ENCODE data around the gene PYGL.

Gene PYGL

GRCh38 chr14:50935126-50936015, 8.9 kb downstream of the PYGL start:
- H3K4me2 ChIP-seq (ENCODE audit: low read length), result no peak overlapping the region
- no peak overlapping the region for H3K4me3 ChIP-seq (ENCODE audit: low read depth, low read length)
- no peak overlapping the region for H2AFZ ChIP-seq
- no peaks in the 10 kb centered on the region for H3K79me2 ChIP-seq
- H3K9me3 ChIP-seq (ENCODE audit: control insufficient read depth, low read length), result no peaks in the 10 kb centered on the region
- no peaks in the 10 kb centered on the region for H3K4me1 ChIP-seq
- no peak overlapping the region for H3K9ac ChIP-seq
- no peak for TF ChIP-seq CTCF (IDR thresholded peaks at IDR 0.05)
- H3K36me3 ChIP-seq (ENCODE audit: control insufficient read depth, insufficient read depth, low read length), result no peaks in the 10 kb centered on the region
- no peaks in the 10 kb centered on the region for H3K27me3 ChIP-seq (ENCODE audit: control insufficient read depth, insufficient read depth, low read length)
- no peak overlapping the region for H3K27ac ChIP-seq

- Histone ChIP-seq H3K9ac (no peak overlapping the region), H3K4me3 (ENCODE audit: low read depth, low read length) (no peak overlapping the region), H3K27ac (no peak overlapping the region), H2AFZ (no peak overlapping the region), H3K79me2 (no peaks in the 10 kb centered on the region), H3K36me3 (ENCODE audit: control insufficient read depth, insufficient read depth, low read length) (no peaks in the 10 kb centered on the region), H3K4me1 (no peaks in the 10 kb centered on the region), H3K27me3 (ENCODE audit: control insufficient read depth, insufficient read depth, low read length) (no peaks in the 10 kb centered on the region), H3K9me3 (ENCODE audit: control insufficient read depth, low read length) (no peaks in the 10 kb centered on the region), H3K4me2 (ENCODE audit: low read length) (no peak overlapping the region)
- no peak for TF ChIP-seq CTCF (IDR thresholded peaks at IDR 0.05)
These were observed 11.4 kb downstream of the PYGL start for GRCh38 chr14:50932592-50933495.

GRCh38 chr14:50932156-50932555, 12.1 kb downstream of the PYGL start:
- H3K27me3 ChIP-seq (ENCODE audit: control insufficient read depth, insufficient read depth, low read length), result no peaks in the 10 kb centered on the region
- no peaks in the 10 kb centered on the region for H3K36me3 ChIP-seq (ENCODE audit: control insufficient read depth, insufficient read depth, low read length)
- no peak overlapping the region for H2AFZ ChIP-seq
- H3K4me3 ChIP-seq (ENCODE audit: low read depth, low read length), result no peak overlapping the region
- H3K27ac ChIP-seq, result no peak overlapping the region
- H3K9ac ChIP-seq, result no peak overlapping the region
- no peaks in the 10 kb centered on the region for H3K79me2 ChIP-seq
- H3K9me3 ChIP-seq (ENCODE audit: control insufficient read depth, low read length), result no peaks in the 10 kb centered on the region
- no peaks in the 10 kb centered on the region for H3K4me1 ChIP-seq
- no peak overlapping the region for H3K4me2 ChIP-seq (ENCODE audit: low read length)
- TF ChIP-seq CTCF (IDR thresholded peaks at IDR 0.05), result no peak

- no peak overlapping the region for H2AFZ ChIP-seq
- TF ChIP-seq CTCF (IDR thresholded peaks at IDR 0.05), result no peak
- no peak overlapping the region for H3K4me2 ChIP-seq (ENCODE audit: low read length)
- H3K4me1 ChIP-seq, result no peaks in the 10 kb centered on the region
- H3K79me2 ChIP-seq, result no peaks in the 10 kb centered on the region
- H3K27me3 ChIP-seq (ENCODE audit: control insufficient read depth, insufficient read depth, low read length), result no peaks in the 10 kb centered on the region
- H3K4me3 ChIP-seq (ENCODE audit: low read depth, low read length), result no peak overlapping the region
- no peaks in the 10 kb centered on the region for H3K36me3 ChIP-seq (ENCODE audit: control insufficient read depth, insufficient read depth, low read length)
- no peak overlapping the region for H3K27ac ChIP-seq
- no peaks in the 10 kb centered on the region for H3K9me3 ChIP-seq (ENCODE audit: control insufficient read depth, low read length)
- no peak overlapping the region for H3K9ac ChIP-seq
These were observed 12.7 kb downstream of the PYGL start for GRCh38 chr14:50931559-50931958.

Measured in parathyroid adenoma (tissue), 2 donors.